HG02938 (cell line): ENCODE data around the gene RNF149.
A peak's percentile ranks its signal among the peaks of the same experiment; 100 is the strongest.
"Not testable (repeated sequence)": the region's sequence is repeated elsewhere in the genome, so short reads cannot be mapped to it uniquely, and the experiment has no call there.

Source experiments
- ATAC-seq: cut with Tn5 transposase; IDR thresholded peaks from one replicate; pipeline ENCODE4 v1.9.1; 2021; ENCODE audit warnings: mild to moderate bottlenecking, moderate library complexity; ENCODE audit not compliant: unreplicated experiment

RNF149 gene

DNA sequence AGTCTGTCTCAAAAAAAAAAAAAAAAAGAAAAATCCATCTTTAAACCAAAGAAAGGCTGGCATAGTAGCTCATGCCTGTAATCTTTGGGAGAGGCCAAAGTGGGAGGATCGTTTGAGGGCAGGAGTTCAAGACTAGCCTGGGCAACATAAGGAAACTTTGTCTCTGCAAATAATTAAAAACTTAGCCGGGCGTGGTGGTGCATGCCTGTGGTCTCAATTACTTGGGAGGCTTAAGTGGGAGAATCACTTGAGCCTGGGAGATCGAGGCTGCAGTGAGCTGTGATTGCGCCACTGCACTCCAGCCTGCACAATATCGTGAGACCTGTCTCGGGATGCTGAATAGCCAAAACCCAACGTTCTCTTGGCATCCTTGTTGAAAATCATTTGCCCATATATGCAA is 49.7 kb downstream of the RNF149 start:
- no peak for ATAC-seq

DNA sequence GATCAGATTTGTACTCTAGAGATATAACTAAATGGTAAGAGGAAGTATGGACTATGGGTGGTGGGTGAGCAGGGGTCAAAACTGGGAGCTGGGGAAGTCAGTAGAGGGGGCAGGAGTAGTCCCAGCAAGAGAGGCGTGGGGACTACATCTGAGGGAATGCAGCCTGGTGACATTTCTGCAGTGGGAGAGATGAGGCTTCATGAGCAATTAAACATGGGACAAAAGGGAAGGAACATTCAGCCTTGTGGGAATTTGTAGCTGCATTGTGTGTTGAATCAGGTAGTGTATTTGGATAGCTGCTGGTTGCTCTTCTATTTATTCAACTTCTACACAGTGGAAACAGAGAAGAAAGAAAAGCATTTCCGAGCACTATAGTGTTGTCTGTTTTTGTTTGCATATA is 52.2 kb downstream of the RNF149 start:
- ATAC-seq, result no peak

DNA sequence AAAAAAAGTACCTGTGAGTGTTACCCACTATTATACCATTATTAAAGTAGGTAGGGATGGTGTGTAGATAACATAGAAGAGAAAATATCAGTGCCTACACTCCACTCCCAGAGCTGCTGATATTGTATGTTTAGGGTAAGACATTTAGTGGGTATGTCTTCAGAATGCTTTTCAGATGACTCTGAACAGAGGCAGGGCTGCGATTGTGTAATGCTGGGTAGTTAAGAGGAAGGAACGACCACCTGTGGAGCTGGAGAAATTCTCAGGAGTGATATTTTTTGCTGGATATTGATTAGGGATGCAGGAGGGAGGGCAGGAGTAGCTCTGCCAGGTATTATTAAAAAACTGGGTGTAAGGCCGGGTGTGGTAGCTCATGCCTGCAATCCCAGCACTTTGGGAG is 53.0 kb downstream of the RNF149 start:
- ATAC-seq, result no peak

DNA sequence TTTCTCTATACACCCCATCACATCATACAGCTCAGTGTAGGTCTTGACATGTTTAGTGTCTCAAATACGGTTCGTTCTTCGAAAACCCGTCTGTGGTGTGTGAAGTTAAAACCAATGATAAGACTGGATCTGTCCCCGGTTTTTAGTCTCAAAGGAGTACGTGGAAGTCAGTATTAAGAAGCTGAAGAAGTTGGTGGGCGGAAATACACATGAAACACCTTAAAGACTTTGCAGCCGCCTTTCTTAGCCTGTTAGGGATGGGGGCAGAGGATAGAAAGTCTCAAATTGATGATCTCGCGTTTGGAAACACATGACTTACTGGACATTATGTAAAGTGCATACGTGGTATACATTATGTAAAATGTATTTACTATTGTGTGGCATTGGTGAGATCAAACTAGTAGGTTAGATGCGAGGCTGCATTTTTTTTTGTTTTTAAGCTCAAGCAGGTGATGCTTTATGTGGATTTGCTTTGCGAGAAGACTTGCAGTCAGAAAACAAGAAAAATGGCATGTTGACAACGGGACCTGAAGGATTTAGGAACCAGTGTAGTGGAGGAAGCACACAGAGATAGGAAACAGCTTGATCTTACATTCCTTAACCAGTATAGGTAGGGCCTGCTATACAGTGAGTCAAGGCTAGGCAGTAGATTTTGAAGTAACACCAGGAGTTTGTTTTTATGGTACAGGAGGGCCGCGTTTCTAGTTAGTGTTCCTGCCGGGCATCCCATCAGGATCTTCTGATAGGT is 54.6 kb downstream of the RNF149 start:
- no peak for ATAC-seq

DNA sequence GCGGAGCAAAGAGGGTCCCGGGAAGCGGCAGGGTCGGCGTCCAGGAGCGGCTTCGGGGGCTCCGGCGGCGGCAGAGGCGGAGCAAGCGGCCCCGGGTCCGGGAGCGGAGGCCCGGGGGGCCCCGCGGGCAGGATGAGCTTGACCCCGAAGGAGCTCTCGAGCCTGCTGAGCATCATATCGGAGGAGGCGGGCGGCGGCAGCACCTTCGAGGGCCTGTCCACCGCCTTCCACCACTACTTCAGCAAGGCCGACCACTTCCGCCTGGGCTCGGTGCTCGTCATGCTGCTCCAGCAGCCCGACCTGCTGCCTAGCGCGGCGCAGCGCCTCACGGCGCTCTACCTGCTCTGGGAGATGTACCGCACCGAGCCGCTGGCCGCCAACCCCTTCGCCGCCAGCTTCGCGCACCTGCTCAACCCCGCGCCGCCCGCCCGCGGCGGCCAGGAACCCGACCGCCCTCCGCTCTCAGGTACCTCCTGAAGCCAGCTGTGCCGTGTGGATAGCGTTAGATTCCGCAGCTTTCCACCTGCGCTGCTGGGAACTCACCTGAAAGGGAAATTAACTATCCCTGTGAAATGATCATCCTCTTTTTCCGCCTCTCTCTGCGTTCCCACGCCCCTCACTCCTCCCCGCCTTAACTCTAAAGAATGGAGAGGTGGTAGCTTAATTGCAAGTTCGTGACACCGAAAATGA is 55.3 kb downstream of the RNF149 start:
- ATAC-seq, result peak; percentile 49

DNA sequence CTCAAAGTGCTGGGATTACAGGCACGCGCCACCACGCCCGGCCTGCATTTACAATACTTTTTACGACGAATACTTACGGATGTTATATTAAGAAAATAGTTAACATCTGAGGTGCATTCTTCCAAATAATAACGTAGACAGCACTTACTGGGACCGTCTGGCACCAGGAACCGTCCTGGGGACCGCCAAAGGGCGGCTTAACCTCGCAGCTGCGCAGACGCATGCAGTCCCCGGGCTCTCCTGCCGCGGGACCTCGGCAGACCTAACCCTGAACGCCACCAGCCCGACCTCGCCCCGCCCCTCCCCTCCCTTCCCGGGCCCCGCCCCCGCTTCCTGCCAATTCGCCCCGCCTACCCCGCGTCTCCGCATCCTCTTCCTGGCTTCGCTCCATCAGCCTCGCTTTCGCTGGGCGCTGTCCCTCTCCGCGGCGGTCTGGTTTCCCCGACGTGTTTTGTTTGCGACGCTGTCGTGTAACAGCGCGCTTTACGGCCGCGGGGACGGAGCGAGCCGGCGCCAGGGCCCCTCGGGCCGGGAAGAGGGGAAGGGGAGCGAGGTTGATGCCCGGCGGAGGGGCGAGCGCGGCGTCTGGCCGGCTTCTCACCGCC is 56.0 kb downstream of the RNF149 start, which contains the start of gene CNOT11:
CNOT11 (plus strand) TSS at position 479 of the 605 bp plus-strand sequence; CDS start at position 558, 79 bp downstream.
- peak; percentile 77 for ATAC-seq

DNA sequence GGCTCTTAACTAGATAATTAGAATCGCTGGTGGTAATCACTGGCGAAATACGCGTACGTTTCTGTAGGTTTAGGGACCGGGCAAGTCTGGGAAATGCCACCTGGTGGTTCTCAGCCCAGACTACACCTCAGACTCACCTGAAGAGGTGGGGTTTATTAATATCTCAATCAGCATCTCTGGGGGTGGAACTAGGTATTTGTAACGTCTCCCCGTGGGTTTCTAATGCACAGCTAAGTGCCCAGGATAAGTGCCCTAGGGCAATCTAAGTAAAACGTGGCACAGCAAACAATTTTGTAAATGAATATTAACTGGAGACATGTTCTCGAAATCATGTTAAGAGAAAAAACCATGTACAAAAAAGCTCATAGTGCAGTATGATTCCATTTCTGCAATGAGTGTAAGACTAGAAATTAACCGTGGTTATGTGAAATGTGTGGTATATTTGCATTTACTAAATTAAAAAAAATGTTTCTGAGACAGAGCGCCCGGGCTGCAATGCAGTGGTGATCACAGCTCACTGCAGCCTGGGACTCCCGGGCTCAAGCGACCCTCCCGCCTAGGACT is 56.6 kb downstream of the RNF149 start:
- peak; percentile 57 for ATAC-seq

DNA sequence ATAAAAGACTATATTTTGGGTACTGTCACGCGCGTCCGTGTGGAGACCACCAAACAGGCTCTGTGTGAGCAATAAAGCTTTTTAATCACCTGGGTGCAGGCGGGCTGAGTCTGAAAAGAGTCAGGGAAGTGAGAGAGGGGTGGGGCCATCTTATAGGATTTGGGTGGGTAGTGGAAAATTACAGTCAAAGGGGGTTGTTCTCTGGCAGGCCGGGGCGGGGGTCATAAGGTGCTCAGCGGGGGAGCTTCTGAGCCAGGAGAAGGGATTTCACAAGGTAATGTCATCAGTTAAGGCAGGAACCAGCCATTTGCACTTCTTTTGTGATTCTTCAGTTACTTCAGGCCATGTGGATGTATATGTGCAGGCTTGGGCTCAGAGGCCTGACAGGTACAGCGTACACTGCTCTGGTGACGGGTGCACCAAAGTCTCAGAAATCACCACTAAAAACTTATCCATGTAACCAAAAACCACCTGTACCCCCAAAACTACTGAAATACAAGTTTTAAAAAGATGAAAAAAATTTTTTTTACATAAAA is 57.2 kb downstream of the RNF149 start:
- ATAC-seq, result not testable (repeated sequence)

DNA sequence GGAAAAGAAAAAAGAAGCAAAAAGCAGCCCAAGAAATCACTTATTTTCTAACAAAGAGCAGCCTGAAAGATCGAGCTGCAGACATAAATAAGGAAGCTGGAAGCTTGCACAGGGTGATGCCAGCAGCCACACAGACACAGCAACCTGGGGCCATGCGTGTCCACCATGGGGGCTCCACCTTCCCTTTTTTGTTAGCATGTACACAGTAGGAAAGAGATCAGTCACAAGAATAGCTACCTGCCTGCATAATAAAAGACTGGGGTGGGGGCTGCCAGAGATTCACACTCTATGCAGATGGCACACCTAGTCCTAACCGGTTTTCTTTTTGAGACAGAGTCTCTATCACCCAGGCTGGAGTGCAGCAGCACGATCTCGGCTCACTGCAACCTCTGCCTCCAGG is 58.7 kb downstream of the RNF149 start:
- no peak for ATAC-seq

DNA sequence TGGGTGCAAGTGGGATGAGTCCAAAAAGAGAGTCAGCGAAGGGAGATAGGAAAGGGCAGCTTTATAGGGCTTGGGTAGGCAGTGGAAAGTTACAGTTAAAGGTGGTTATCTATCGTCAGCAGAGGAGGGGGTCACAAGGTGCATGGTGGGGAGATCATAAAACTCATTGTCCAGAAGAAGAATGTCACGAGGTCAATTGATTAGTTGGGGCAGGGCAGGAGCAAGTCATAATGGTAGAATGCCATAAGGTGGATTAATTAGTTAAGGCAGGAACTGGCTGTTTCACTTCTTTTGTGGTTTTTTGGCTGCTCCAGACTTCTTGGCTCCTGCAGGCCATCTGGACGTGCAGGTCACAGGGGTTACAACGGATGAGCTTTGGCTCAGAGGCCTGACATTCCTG is 59.7 kb downstream of the RNF149 start:
- ATAC-seq, result not testable (repeated sequence)

DNA sequence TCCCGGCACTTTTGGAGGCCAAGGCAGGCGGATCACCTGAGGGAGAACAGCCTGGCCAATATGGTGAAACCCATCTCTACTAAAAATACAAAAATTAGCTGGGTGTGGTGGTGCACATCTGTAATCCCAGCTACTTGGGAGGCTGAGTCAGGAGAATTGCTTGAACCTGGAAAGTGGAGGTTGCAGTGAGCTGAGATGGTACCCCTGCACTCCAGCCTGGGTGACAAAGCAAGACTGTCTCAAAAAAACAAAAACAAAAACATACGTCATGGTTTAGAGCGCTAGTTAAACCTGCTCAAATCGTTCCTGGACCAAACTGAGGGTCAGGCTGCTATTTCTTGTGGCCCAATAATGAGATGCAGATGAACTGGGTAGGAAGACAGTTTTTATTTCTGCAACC is 63.0 kb downstream of the RNF149 start:
- not testable (repeated sequence) for ATAC-seq

DNA sequence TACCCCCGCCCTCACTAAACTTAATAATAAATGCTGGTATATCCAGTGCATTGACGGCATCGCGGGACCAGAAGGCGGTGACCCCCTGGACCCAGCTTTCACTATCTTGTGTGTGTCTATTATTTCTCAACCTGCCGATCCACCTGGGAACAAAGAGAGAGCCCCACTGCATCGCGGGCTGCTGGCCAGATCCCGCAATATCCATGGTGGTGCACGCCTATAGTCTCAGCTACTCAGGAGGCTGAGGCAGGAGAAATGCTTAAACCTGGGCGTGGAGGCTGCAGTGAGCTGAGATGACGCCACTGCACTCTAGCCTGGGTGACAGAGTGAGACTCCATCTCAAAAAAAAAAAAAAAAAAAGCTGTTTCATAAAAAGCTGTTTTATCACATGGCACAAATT is 63.6 kb downstream of the RNF149 start:
- ATAC-seq, result not testable (repeated sequence)

DNA sequence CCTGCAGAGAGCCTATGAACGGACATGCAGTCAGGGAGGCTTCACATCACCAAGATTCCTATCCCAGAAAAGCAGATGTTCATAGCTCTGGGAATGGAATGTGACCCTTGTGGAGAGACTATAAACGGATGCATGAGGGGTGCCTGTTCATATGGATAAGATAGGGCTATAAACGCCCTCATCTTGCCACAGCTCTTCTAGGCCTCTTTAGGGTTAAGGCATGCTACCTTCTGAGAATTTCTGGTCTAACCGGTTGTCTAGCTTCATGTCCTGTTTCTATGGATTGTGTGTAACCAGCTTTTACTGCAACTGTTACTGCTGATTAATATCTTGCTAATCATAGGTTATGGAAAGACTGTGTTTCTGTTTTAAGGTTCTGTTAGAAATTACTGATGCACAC is 64.1 kb downstream of the RNF149 start:
- not testable (repeated sequence) for ATAC-seq

DNA sequence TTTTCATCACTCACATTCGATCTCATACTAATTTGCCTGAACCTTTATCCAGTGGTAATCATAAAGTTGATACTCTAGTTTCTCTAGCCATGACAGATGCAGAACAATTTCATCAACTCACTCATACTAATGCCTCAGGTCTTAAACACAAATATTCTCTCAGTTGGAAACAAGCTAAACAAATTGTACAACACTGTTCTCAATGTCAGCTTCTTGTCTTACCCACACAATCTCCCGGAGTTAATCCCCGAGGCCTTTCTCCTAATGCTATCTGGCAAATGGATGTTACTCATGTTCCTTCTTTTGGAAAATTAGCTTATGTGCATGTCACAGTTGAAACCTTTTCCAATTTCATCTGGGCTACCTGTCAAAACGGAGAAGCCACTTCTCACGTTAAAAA is 67.3 kb downstream of the RNF149 start:
- ATAC-seq, result no peak

DNA sequence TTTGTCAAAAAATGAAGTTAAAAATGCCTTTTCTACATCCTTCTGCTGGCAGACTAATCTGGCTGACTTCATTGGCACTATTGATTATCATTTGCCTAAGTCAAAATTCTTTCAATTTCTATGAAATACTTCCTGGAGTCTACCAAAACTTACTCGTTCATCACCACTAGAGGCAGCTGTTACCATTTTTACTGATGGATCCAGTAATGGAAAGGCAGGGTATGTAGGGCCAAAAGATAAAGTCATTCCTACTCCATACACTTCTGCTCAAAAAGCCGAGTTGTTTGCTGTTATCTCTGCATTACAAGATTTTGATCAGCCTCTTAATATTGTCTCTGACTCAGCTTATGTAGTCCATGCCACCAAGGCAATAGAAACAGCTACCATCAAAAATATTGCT is 67.8 kb downstream of the RNF149 start:
- not testable (repeated sequence) for ATAC-seq

DNA sequence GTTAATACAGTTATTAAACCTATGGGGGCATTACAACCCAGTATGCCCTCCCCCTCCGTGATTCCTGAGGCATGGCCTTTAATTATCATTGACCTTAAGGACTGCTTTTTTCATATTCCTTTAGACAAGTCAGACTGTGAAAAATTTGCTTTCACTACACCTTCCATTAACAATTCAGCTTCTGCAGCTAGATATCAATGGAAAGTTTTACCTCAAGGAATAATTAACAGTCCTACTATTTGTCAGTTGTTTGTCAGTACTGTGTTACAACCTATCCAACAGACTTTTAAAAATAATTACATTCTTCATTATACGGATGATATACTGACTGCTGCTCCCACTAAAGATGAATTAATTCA is 68.8 kb downstream of the RNF149 start:
- ATAC-seq, result not testable (repeated sequence)

DNA sequence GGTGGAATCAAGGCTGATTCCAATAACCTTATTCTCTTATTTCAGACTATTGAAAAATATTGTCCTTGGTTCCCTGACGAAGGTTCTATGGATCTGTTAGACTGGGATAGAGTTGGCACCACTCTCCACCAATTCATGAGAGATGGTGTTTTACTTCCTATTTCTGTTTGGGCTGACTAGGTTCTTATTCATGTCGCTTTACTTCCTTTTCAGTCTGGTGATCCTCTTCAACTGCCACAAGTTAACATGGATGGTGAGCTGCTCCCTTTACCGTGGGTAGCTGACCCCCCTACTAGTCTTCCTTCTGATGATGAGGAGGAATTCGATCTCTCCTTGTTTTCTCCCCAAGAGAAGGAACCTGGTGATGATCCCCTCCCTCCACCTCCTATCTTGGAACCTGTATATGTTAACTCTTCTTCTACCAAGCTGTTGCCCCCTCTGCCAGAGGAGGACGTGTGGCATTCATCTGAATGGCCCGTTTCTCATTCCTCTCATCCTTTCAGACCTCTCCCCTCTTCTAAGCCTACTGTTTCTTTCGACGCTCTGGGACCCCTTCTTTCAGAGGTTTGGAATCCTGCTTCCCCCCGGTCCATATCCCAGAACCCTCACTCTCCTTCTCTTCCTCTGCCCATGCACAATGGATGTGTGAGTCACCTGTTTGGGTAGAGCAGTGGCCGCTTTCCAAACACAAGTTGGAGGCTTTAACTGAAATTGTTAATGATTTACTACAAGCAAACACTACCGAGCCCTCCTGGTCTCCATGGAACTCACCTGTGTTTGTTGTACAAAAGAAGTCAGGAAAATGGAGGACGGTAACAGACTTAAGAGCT is 69.4 kb downstream of the RNF149 start:
- no peak for ATAC-seq

DNA sequence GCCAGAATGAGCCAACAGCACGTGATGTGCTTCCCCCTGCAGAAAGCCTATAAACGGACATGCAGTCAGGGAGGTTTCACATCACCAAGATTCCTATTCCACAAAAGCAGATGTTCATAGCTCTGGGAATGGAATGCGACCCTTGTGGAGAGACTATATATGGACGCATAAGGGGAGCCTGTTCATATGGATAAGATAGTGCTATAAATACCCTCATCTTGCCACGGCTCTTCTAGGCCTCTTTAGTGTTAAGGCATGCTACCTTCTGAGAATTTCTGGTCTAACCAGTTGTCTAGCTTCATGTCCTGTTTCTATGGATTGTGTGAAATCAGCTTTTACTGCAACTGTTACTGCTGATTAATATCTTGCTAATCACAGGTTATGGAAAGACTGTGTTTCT is 70.6 kb downstream of the RNF149 start:
- not testable (repeated sequence) for ATAC-seq

DNA sequence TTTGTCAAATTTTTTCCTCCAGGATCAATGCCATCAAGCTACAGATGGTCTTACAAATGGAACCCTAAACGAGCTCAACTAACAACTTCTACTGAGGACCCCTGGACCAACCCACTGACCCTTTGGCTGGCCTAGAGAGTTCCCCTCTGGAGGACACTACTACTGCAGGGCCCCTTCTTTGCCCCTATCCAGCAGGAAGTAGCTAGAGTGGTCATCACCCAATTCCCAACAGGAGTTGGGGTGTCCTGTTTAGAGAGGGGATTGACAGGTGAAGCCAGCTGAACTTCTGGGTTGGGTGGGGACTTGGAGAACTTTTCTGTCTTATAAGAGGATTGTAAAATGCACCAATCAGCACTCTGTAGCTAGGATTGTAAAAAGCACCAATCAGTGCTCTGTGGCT is 72.5 kb downstream of the RNF149 start:
- not testable (repeated sequence) for ATAC-seq

DNA sequence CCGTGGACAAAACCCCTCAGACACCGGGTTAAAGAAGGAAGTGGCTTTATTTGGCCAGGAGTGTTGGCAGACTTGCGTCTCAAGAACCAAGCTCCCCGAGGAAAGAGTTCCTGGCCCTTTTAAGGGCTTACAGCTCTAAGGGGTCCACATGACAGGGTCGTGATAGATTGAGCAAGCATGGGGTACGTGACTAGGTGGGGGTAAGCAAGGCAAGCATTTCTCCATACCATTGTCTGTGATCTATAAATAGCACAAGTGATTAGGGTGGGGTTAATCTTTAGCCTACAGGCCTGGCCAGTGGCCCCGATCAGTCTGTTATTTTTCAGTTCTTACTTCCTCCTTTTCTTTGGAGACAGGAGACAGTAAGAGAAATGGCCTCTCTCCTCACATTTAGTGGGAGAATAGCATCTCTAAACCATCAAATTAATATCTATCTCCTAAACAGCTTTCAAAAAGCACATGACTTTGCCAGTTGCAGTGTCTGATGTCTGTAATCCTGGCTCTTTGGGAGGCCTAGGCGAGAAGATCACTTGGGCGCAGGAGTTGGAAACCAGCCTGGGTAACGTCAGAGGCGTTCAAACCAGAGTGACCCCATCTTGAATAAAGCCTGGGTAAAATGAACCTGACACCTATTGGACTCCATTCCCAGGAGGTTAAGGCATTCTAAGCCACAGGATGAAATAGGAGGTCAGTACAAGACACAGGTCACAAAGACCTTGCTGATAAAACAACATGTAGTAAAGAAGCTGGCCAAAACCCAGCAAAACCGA is 74.1 kb downstream of the RNF149 start:
- no peak for ATAC-seq
